PC-3 (cell line): ENCODE results near the gene HMGCS1.

Experiments used
- EZH2phosphoT487 ChIP-seq: fragments of 300-600 bp; sonication (generic); IDR thresholded peaks from 2 replicates; pipeline ENCODE4 v1.6.1; 2018; ENCODE audit warnings: mild to moderate bottlenecking, antibody characterized with exemption, low read length, borderline replicate concordance
- TF ChIP-seq, protein P1 (sequence below): fragments of 300-600 bp; sonication (generic); conservative IDR thresholded peaks from 2 replicates; pipeline ENCODE4 v1.5.1; 2017; ENCODE audit warnings: antibody characterized with exemption, low read depth, mild to moderate bottlenecking, low read length

DNA sequence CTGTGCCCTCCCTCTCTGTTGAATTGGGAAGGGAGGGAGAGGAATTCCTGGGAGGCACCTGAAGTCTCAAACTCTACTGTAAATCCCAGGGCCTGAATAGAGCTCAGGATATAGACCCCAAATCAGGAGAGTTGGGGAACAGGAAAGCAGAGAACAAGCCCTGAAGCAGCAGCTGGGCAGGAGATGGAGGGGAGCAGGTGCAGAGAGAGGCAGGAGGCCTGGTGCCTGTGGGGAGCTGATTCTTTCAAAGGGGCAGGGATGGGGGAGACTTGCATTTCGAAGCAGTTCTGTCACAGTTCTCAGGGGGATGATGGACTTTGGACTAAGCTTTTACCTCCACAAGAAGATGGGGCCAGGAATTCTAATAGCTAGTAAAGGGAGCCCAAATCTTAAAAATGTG lies 71.0 kb downstream of the HMGCS1 start:
- TF ChIP-seq, protein P1, sequence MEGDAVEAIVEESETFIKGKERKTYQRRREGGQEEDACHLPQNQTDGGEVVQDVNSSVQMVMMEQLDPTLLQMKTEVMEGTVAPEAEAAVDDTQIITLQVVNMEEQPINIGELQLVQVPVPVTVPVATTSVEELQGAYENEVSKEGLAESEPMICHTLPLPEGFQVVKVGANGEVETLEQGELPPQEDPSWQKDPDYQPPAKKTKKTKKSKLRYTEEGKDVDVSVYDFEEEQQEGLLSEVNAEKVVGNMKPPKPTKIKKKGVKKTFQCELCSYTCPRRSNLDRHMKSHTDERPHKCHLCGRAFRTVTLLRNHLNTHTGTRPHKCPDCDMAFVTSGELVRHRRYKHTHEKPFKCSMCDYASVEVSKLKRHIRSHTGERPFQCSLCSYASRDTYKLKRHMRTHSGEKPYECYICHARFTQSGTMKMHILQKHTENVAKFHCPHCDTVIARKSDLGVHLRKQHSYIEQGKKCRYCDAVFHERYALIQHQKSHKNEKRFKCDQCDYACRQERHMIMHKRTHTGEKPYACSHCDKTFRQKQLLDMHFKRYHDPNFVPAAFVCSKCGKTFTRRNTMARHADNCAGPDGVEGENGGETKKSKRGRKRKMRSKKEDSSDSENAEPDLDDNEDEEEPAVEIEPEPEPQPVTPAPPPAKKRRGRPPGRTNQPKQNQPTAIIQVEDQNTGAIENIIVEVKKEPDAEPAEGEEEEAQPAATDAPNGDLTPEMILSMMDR = no peak
- TF ChIP-seq EZH2phosphoT487 = no peak
